NCI-H69 (cell line): Measurements from ENCODE around the gene UBN1.
A peak's percentile ranks its signal among the peaks of the same experiment; 100 is the strongest.
"Not testable (repeated sequence)": the region's sequence is repeated elsewhere in the genome, so short reads cannot be mapped to it uniquely, and the experiment has no call there.

ENCODE experiments used
- DNase-seq: peaks from one replicate; lab custom pipeline; 2025; lab: John Stamatoyannopoulos, UW

Gene UBN1

GRCh38 chr16:4888428-4889135 lies 41.3 kb downstream of the UBN1 start:
- peak; percentile 40 for DNase-seq

GRCh38 chr16:4890026-4890425 lies 42.7 kb downstream of the UBN1 start:
- DNase-seq, result no peak

GRCh38 chr16:4890686-4891085 lies 43.4 kb downstream of the UBN1 start:
- DNase-seq, result no peak

- no peak for DNase-seq
Measured at GRCh38 chr16:4891097-4891885, 44.0 kb downstream of the UBN1 start.

- peak; percentile 41 for DNase-seq
Measured at GRCh38 chr16:4891886-4892216, 44.6 kb downstream of the UBN1 start.

GRCh38 chr16:4892361-4893102 lies 45.3 kb downstream of the UBN1 start:
- no peak for DNase-seq

GRCh38 chr16:4893103-4893862 lies 46.0 kb downstream of the UBN1 start:
- no peak for DNase-seq

- DNase-seq, result no peak
Measured at GRCh38 chr16:4894276-4895150, 47.2 kb downstream of the UBN1 start.

- no peak for DNase-seq
Measured at GRCh38 chr16:4895366-4895765, 48.1 kb downstream of the UBN1 start.

- not testable (repeated sequence) for DNase-seq
Measured at GRCh38 chr16:4896761-4897160, 49.5 kb downstream of the UBN1 start.

GRCh38 chr16:4897328-4897727 lies 50.0 kb downstream of the UBN1 start:
- DNase-seq, result no peak

- no peak for DNase-seq
Measured at GRCh38 chr16:4898811-4899473, 51.7 kb downstream of the UBN1 start.

- no peak for DNase-seq
Measured at GRCh38 chr16:4899474-4899846, 52.2 kb downstream of the UBN1 start.

GRCh38 chr16:4900036-4900435 lies 52.8 kb downstream of the UBN1 start:
- DNase-seq, result no peak

- DNase-seq, result no peak
Measured at GRCh38 chr16:4900750-4901149, 53.5 kb downstream of the UBN1 start.

- no peak for DNase-seq
Measured at GRCh38 chr16:4902038-4902437, 54.8 kb downstream of the UBN1 start.

GRCh38 chr16:4904108-4904941 lies 57.0 kb downstream of the UBN1 start:
- DNase-seq, result no peak

- DNase-seq, result no peak
Measured at GRCh38 chr16:4904942-4905615, 57.8 kb downstream of the UBN1 start.

GRCh38 chr16:4908854-4909401 lies 61.6 kb downstream of the UBN1 start:
- no peak for DNase-seq
